Measurements from ENCODE around the gene CDH23.

CDH23 gene

GRCh38 chr10:71795248-71795647 is 398.5 kb downstream of the CDH23 start:
- H3K4me1 ChIP-seq (ENCODE audit: control insufficient read depth in 5 of 5, insufficient read depth in 5 of 5, low read length in 5 of 5): peaks cover 0 to 8% (median 4%) of the 10 kb centered on the region in 5 donors

DNA sequence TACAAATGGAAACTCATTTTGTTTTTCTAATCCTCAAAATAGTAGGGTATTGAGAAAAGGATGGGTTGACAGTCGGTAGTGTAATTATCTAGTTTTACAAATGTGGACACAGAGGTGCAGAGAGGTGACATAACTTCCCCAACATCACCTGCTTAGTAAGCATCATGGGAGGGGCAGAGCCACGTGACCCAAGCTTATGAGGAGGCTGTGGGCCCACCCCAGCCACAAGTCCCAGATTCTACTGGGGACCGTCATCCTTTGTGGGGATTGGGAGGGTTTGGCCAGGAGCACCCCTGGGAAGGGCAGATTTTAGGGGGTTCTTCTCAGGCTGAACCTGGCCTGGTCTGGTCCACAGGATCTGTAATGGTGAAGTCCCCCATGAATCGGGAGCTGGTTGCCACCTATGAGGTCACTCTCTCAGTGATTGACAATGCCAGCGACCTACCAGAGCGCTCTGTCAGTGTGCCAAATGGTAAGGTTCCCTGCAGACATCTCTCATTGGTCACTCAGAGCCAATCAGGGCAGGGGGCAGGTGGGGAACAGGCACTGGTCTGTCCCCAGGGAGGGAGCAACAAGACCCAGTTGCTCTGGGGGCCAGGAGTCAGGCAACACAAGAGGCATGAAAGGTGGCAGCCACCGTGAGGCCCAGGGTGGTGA is 400.2 kb downstream of the CDH23 start:
- no peaks in the 10 kb centered on the region for H3K9me3 ChIP-seq (ENCODE audit: control insufficient read depth in 5 of 5, low read length in 5 of 5)
- H3K36me3 ChIP-seq (ENCODE audit: control insufficient read depth in 5 of 5, insufficient read depth in 5 of 5, low read length in 5 of 5): no peaks in the 10 kb centered on the region
- H3K27me3 ChIP-seq (ENCODE audit: control insufficient read depth in 5 of 5, insufficient read depth in 4 of 5, low read length in 5 of 5): no peaks in the 10 kb centered on the region
- H3K4me3 ChIP-seq (ENCODE audit: low read depth in 1 of 5, low read length in 5 of 5): no peak overlapping the region
- H3K4me1 ChIP-seq (ENCODE audit: control insufficient read depth in 5 of 5, insufficient read depth in 5 of 5, low read length in 5 of 5): peaks cover 0 to 11% (median 4%) of the 10 kb centered on the region in 5 donors
- no peak overlapping the region for H3K9ac ChIP-seq (ENCODE audit: low read length in 5 of 5)
- H3K27ac ChIP-seq (ENCODE audit: low read depth, low read length): no peak overlapping the region

More at GRCh38 chr10:71795248-71795647, 398.5 kb downstream of the CDH23 start:
- no peaks in the 10 kb centered on the region for H3K9me3 ChIP-seq (ENCODE audit: control insufficient read depth in 5 of 5, low read length in 5 of 5)
- no peaks in the 10 kb centered on the region for H3K27me3 ChIP-seq (ENCODE audit: control insufficient read depth in 5 of 5, insufficient read depth in 4 of 5, low read length in 5 of 5)
- no peaks in the 10 kb centered on the region for H3K36me3 ChIP-seq (ENCODE audit: control insufficient read depth in 5 of 5, insufficient read depth in 5 of 5, low read length in 5 of 5)
- H3K4me3 ChIP-seq (ENCODE audit: low read depth in 1 of 5, low read length in 5 of 5): no peak overlapping the region
- no peak overlapping the region for H3K9ac ChIP-seq (ENCODE audit: low read length in 5 of 5)
- H3K27ac ChIP-seq (ENCODE audit: low read depth, low read length): no peak overlapping the region

DNA sequence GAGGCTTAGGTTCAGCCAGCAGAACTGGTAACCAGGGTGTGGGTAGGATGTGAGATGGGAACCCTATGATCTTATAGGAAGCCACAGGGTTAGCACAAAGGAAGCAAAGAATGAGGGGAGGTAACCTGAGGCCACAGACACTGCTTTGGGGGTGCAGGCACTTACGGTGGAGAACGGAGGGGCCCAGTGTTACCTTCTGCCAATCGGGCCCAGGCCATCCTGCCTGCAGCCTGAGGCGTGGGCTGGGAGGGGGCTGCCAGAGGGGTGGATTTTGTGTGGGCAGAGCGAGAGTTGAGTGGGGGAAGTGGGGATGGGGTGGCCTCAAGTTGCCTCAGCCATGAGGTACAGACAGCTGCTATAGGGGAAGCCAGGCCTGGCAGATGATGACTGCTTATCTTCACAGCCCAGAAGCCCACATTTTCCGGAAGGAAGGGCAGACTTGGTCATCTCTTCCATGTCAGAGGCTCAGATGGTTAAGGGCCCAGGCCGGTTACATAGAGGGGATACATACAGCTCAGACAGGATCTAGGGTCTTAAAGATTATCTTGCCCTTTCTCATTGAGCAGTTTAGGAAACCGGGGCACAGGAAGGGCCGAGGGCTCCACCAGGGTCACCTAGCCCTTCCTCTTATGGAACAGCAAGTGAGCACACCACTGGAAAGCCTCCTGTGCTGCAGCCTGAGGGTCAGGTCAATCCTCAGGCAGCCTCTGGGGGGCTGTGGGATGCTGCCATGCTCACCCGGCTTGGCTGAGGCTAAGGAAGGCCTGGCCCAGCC is 401.0 kb downstream of the CDH23 start:
- H3K4me3 ChIP-seq (ENCODE audit: low read depth in 1 of 5, low read length in 5 of 5): no peak overlapping the region
- H3K27me3 ChIP-seq (ENCODE audit: control insufficient read depth in 5 of 5, insufficient read depth in 4 of 5, low read length in 5 of 5): no peaks in the 10 kb centered on the region
- no peak overlapping the region for H3K9ac ChIP-seq (ENCODE audit: low read length in 5 of 5)
- no peak overlapping the region for H3K27ac ChIP-seq (ENCODE audit: low read depth, low read length)
- H3K4me1 ChIP-seq (ENCODE audit: control insufficient read depth in 5 of 5, insufficient read depth in 5 of 5, low read length in 5 of 5): peaks cover 0 to 15% (median 4%) of the 10 kb centered on the region in 5 donors
- no peaks in the 10 kb centered on the region for H3K36me3 ChIP-seq (ENCODE audit: control insufficient read depth in 5 of 5, insufficient read depth in 5 of 5, low read length in 5 of 5)
- no peaks in the 10 kb centered on the region for H3K9me3 ChIP-seq (ENCODE audit: control insufficient read depth in 5 of 5, low read length in 5 of 5)

DNA sequence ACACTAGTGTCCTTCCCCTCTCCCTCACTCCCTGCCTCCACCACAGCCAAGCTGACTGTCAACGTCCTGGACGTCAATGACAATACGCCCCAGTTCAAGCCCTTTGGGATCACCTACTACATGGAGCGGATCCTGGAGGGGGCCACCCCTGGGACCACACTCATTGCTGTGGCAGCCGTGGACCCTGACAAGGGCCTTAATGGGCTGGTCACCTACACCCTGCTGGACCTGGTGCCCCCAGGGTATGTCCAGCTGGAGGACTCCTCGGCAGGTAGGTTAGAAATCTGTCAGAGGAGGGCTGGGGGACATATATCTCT is 401.5 kb downstream of the CDH23 start:
- H3K9ac ChIP-seq (ENCODE audit: low read length in 5 of 5): no peak overlapping the region

GRCh38 chr10:71799112-71799511 is 402.4 kb downstream of the CDH23 start:
- Histone ChIP-seq H3K4me3 (ENCODE audit: low read depth in 1 of 5, low read length in 5 of 5) (no peak overlapping the region), H3K9me3 (ENCODE audit: control insufficient read depth in 5 of 5, low read length in 5 of 5) (no peaks in the 10 kb centered on the region), H3K27ac (ENCODE audit: low read depth, low read length) (no peak overlapping the region), H3K36me3 (ENCODE audit: control insufficient read depth in 5 of 5, insufficient read depth in 5 of 5, low read length in 5 of 5) (no peaks in the 10 kb centered on the region), H3K9ac (ENCODE audit: low read length in 5 of 5) (no peak overlapping the region), H3K4me1 (ENCODE audit: control insufficient read depth in 5 of 5, insufficient read depth in 5 of 5, low read length in 5 of 5) (peaks cover 0 to 15% (median 4%) of the 10 kb centered on the region in 5 donors), H3K27me3 (ENCODE audit: control insufficient read depth in 5 of 5, insufficient read depth in 4 of 5, low read length in 5 of 5) (no peaks in the 10 kb centered on the region)

More for the DNA sequence above, 401.5 kb downstream of the CDH23 start:
- Histone ChIP-seq H3K27me3 (ENCODE audit: control insufficient read depth in 5 of 5, insufficient read depth in 4 of 5, low read length in 5 of 5) (no peaks in the 10 kb centered on the region), H3K4me3 (ENCODE audit: low read depth in 1 of 5, low read length in 5 of 5) (no peak overlapping the region), H3K36me3 (ENCODE audit: control insufficient read depth in 5 of 5, insufficient read depth in 5 of 5, low read length in 5 of 5) (no peaks in the 10 kb centered on the region), H3K9me3 (ENCODE audit: control insufficient read depth in 5 of 5, low read length in 5 of 5) (no peaks in the 10 kb centered on the region), H3K4me1 (ENCODE audit: control insufficient read depth in 5 of 5, insufficient read depth in 5 of 5, low read length in 5 of 5) (peaks cover 0 to 15% (median 4%) of the 10 kb centered on the region in 5 donors), H3K27ac (ENCODE audit: low read depth, low read length) (no peak overlapping the region)

GRCh38 chr10:71799608-71800453 is 403.1 kb downstream of the CDH23 start:
- Histone ChIP-seq H3K36me3 (ENCODE audit: control insufficient read depth in 5 of 5, insufficient read depth in 5 of 5, low read length in 5 of 5) (no peaks in the 10 kb centered on the region), H3K4me1 (ENCODE audit: control insufficient read depth in 5 of 5, insufficient read depth in 5 of 5, low read length in 5 of 5) (peaks cover 0 to 19% (median 4%) of the 10 kb centered on the region in 5 donors), H3K27ac (ENCODE audit: low read depth, low read length) (no peak overlapping the region), H3K9me3 (ENCODE audit: control insufficient read depth in 5 of 5, low read length in 5 of 5) (no peaks in the 10 kb centered on the region), H3K27me3 (ENCODE audit: control insufficient read depth in 5 of 5, insufficient read depth in 4 of 5, low read length in 5 of 5) (no peaks in the 10 kb centered on the region), H3K9ac (ENCODE audit: low read length in 5 of 5) (no peak overlapping the region), H3K4me3 (ENCODE audit: low read depth in 1 of 5, low read length in 5 of 5) (no peak overlapping the region)

- Histone ChIP-seq H3K27me3 (ENCODE audit: control insufficient read depth in 5 of 5, insufficient read depth in 4 of 5, low read length in 5 of 5) (peaks cover 0 to 4% (median 0%) of the 10 kb centered on the region in 5 donors), H3K9ac (ENCODE audit: low read length in 5 of 5) (no peak overlapping the region), H3K36me3 (ENCODE audit: control insufficient read depth in 5 of 5, insufficient read depth in 5 of 5, low read length in 5 of 5) (no peaks in the 10 kb centered on the region), H3K9me3 (ENCODE audit: control insufficient read depth in 5 of 5, low read length in 5 of 5) (no peaks in the 10 kb centered on the region), H3K4me1 (ENCODE audit: control insufficient read depth in 5 of 5, insufficient read depth in 5 of 5, low read length in 5 of 5) (peaks cover 0 to 31% (median 4%) of the 10 kb centered on the region in 5 donors), H3K4me3 (ENCODE audit: low read depth in 1 of 5, low read length in 5 of 5) (no peak overlapping the region), H3K27ac (ENCODE audit: low read depth, low read length) (no peak overlapping the region)
Measured at GRCh38 chr10:71801361-71801760, 404.6 kb downstream of the CDH23 start.

- H3K36me3 ChIP-seq (ENCODE audit: control insufficient read depth in 5 of 5, insufficient read depth in 5 of 5, low read length in 5 of 5): no peaks in the 10 kb centered on the region
- peaks cover 0 to 4% (median 0%) of the 10 kb centered on the region in 5 donors for H3K27me3 ChIP-seq (ENCODE audit: control insufficient read depth in 5 of 5, insufficient read depth in 4 of 5, low read length in 5 of 5)
- H3K27ac ChIP-seq (ENCODE audit: low read depth, low read length): no peak overlapping the region
- no peaks in the 10 kb centered on the region for H3K9me3 ChIP-seq (ENCODE audit: control insufficient read depth in 5 of 5, low read length in 5 of 5)
- no peak overlapping the region for H3K9ac ChIP-seq (ENCODE audit: low read length in 5 of 5)
- H3K4me1 ChIP-seq (ENCODE audit: control insufficient read depth in 5 of 5, insufficient read depth in 5 of 5, low read length in 5 of 5): peaks cover 0 to 31% (median 4%) of the 10 kb centered on the region in 5 donors
- H3K4me3 ChIP-seq (ENCODE audit: low read depth in 1 of 5, low read length in 5 of 5): no peak overlapping the region
Measured at GRCh38 chr10:71802235-71802634, 405.5 kb downstream of the CDH23 start.

- peaks cover 0 to 29% (median 4%) of the 10 kb centered on the region in 5 donors for H3K4me1 ChIP-seq (ENCODE audit: control insufficient read depth in 5 of 5, insufficient read depth in 5 of 5, low read length in 5 of 5)
- no peak overlapping the region for H3K27ac ChIP-seq (ENCODE audit: low read depth, low read length)
Measured at GRCh38 chr10:71802715-71803488, 406.2 kb downstream of the CDH23 start.

More at GRCh38 chr10:71802715-71803488, 406.2 kb downstream of the CDH23 start:
- Histone ChIP-seq H3K9ac (ENCODE audit: low read length in 5 of 5) (no peak overlapping the region), H3K36me3 (ENCODE audit: control insufficient read depth in 5 of 5, insufficient read depth in 5 of 5, low read length in 5 of 5) (no peaks in the 10 kb centered on the region), H3K4me3 (ENCODE audit: low read depth in 1 of 5, low read length in 5 of 5) (no peak overlapping the region), H3K9me3 (ENCODE audit: control insufficient read depth in 5 of 5, low read length in 5 of 5) (no peaks in the 10 kb centered on the region), H3K27me3 (ENCODE audit: control insufficient read depth in 5 of 5, insufficient read depth in 4 of 5, low read length in 5 of 5) (peaks cover 0 to 4% (median 0%) of the 10 kb centered on the region in 5 donors)

All from subcutaneous abdominal adipose tissue (tissue), 5 donors.